Karpas-422 (cell line): ENCODE data around the gene CELF4. TPM values are rescaled to one million over a fixed set of nuclear protein-coding genes. Genes with fewer than 3 reads are reported as not detected.

Source experiments
- DNase-seq: peaks from one replicate; pipeline ENCODE4 v3.0.0-alpha.2; 2015
- H2AFZ ChIP-seq: fragments of 200-600 bp; sonication (generic); 2 replicates; pipeline ENCODE4 v1.6.1; 2014; ENCODE audit warnings: antibody characterized with exemption, low read length, mixed read lengths
- H3K27ac ChIP-seq: fragments of 200-600 bp; sonication (generic); 2 replicates; pipeline ENCODE4 v1.5.1; 2014; ENCODE audit warnings: mild to moderate bottlenecking, low read length, moderate library complexity
- H3K27me3 ChIP-seq: fragments of 200-600 bp; sonication (generic); 2 replicates; pipeline ENCODE4 v1.6.1; 2014; ENCODE audit warnings: low read length, mixed read lengths
- H3K36me3 ChIP-seq: fragments of 200-600 bp; sonication (generic); 2 replicates; pipeline ENCODE4 v1.6.1; 2014; ENCODE audit warnings: low read length, mixed read lengths; ENCODE audit not compliant: insufficient read depth
- H3K4me1 ChIP-seq: fragments of 200-600 bp; sonication (generic); 2 replicates; pipeline ENCODE4 v1.6.1; 2014; ENCODE audit warnings: mild to moderate bottlenecking, low read length, mixed read lengths
- H3K4me2 ChIP-seq: fragments of 200-600 bp; sonication (generic); 2 replicates; pipeline ENCODE4 v1.6.1; 2014; ENCODE audit warnings: low read length, low read depth, mild to moderate bottlenecking; ENCODE audit not compliant: poor library complexity, severe bottlenecking
- H3K4me3 ChIP-seq: fragments of 200-600 bp; sonication (generic); 2 replicates; pipeline ENCODE4 v1.5.1; 2014; ENCODE audit warnings: mild to moderate bottlenecking, antibody characterized with exemption, low read length, mixed read lengths
- H3K79me2 ChIP-seq: fragments of 200-600 bp; sonication (generic); 2 replicates; pipeline ENCODE4 v1.6.1; 2014; ENCODE audit warnings: mild to moderate bottlenecking, low read length, mixed read lengths
- H3K9ac ChIP-seq: fragments of 200-600 bp; sonication (generic); 2 replicates; pipeline ENCODE4 v1.6.0; 2014; ENCODE audit warnings: low read length
- H3K9me2 ChIP-seq: fragments of 200-600 bp; sonication (generic), shearing (Covaris generic); replicated peaks from 2 replicates; pipeline ENCODE4 v1.6.0; 2014; ENCODE audit warnings: mild to moderate bottlenecking, low read length, moderate library complexity; ENCODE audit not compliant: insufficient read depth
- H3K9me3 ChIP-seq: fragments of 300-700, 200-600 bp; sonication (generic); 2 replicates; pipeline ENCODE4 v1.6.1; 2014; ENCODE audit warnings: low read length, mixed read lengths
- H4K20me1 ChIP-seq: fragments of 200-600 bp; sonication (generic); 2 replicates; pipeline ENCODE4 v1.6.1; 2014; ENCODE audit warnings: mild to moderate bottlenecking, antibody characterized with exemption, low read length, low read depth; ENCODE audit not compliant: insufficient read depth
- total RNA-seq: library from RNA; depleted of rRNA; stranded (reverse); fragments of >200 nt; shearing (Covaris generic); gene quantifications from 2 replicates; pipeline ENCODE4 v1.2.3, GENCODE V29; 2014; ENCODE audit warnings: low replicate concordance

Gene CELF4
- total RNA-seq, 1 experiment from 2014 or later, result not detected

GRCh38 chr18:37453752-37454151, 111.8 kb downstream of the CELF4 start:
- H3K27ac ChIP-seq, result no peak overlapping the region
- no peaks in the 10 kb centered on the region for H4K20me1 ChIP-seq
- H3K4me3 ChIP-seq, result no peak overlapping the region
- H3K9me3 ChIP-seq, result no peaks in the 10 kb centered on the region
- no peak overlapping the region for H2AFZ ChIP-seq
- no peak overlapping the region for H3K4me2 ChIP-seq
- no peaks in the 10 kb centered on the region for H3K27me3 ChIP-seq
- no peaks in the 10 kb centered on the region for H3K9me2 ChIP-seq
- H3K4me1 ChIP-seq, result no peaks in the 10 kb centered on the region
- no peaks in the 10 kb centered on the region for H3K79me2 ChIP-seq
- H3K36me3 ChIP-seq, result no peaks in the 10 kb centered on the region
- no peak overlapping the region for H3K9ac ChIP-seq
- no peak for DNase-seq

- Histone ChIP-seq H3K4me1 (no peaks in the 10 kb centered on the region), H3K27ac (no peak overlapping the region), H4K20me1 (no peaks in the 10 kb centered on the region), H3K4me3 (no peak overlapping the region), H3K9me2 (no peaks in the 10 kb centered on the region), H3K4me2 (no peak overlapping the region), H3K9ac (no peak overlapping the region), H3K79me2 (no peaks in the 10 kb centered on the region), H3K9me3 (no peaks in the 10 kb centered on the region), H3K36me3 (no peaks in the 10 kb centered on the region), H3K27me3 (no peaks in the 10 kb centered on the region), H2AFZ (no peak overlapping the region)
- no peak for DNase-seq
Observed at GRCh38 chr18:37452682-37453385, 112.8 kb downstream of the CELF4 start.

GRCh38 chr18:37452015-37452414, 113.6 kb downstream of the CELF4 start:
- Histone ChIP-seq H3K4me1 (no peaks in the 10 kb centered on the region), H4K20me1 (no peaks in the 10 kb centered on the region), H3K27ac (no peak overlapping the region), H3K9ac (no peak overlapping the region), H3K27me3 (no peaks in the 10 kb centered on the region), H2AFZ (no peak overlapping the region), H3K4me2 (no peak overlapping the region), H3K79me2 (no peaks in the 10 kb centered on the region), H3K36me3 (no peaks in the 10 kb centered on the region), H3K4me3 (no peak overlapping the region), H3K9me3 (no peaks in the 10 kb centered on the region), H3K9me2 (no peaks in the 10 kb centered on the region)
- DNase-seq, result no peak

GRCh38 chr18:37451239-37451825, 114.3 kb downstream of the CELF4 start:
- DNase-seq, result no peak
- no peaks in the 10 kb centered on the region for H3K79me2 ChIP-seq
- no peaks in the 10 kb centered on the region for H3K4me1 ChIP-seq
- no peak overlapping the region for H2AFZ ChIP-seq
- no peak overlapping the region for H3K4me2 ChIP-seq
- no peak overlapping the region for H3K4me3 ChIP-seq
- H3K27me3 ChIP-seq, result no peaks in the 10 kb centered on the region
- H3K9me3 ChIP-seq, result no peaks in the 10 kb centered on the region
- no peaks in the 10 kb centered on the region for H4K20me1 ChIP-seq
- no peaks in the 10 kb centered on the region for H3K36me3 ChIP-seq
- H3K9me2 ChIP-seq, result no peaks in the 10 kb centered on the region
- no peak overlapping the region for H3K27ac ChIP-seq
- no peak overlapping the region for H3K9ac ChIP-seq

GRCh38 chr18:37450434-37451132, 115.0 kb downstream of the CELF4 start:
- Histone ChIP-seq H3K9ac (no peak overlapping the region), H3K4me2 (no peak overlapping the region), H2AFZ (no peak overlapping the region), H3K27ac (no peak overlapping the region), H3K4me3 (no peak overlapping the region), H3K36me3 (no peaks in the 10 kb centered on the region), H3K9me2 (no peaks in the 10 kb centered on the region), H3K4me1 (no peaks in the 10 kb centered on the region), H3K9me3 (no peaks in the 10 kb centered on the region), H3K27me3 (no peaks in the 10 kb centered on the region), H3K79me2 (no peaks in the 10 kb centered on the region), H4K20me1 (no peaks in the 10 kb centered on the region)
- no peak for DNase-seq

- Histone ChIP-seq H3K9ac (no peak overlapping the region), H3K27ac (no peak overlapping the region), H3K27me3 (no peaks in the 10 kb centered on the region), H4K20me1 (no peaks in the 10 kb centered on the region), H2AFZ (no peak overlapping the region), H3K4me2 (no peak overlapping the region), H3K4me3 (no peak overlapping the region), H3K36me3 (no peaks in the 10 kb centered on the region), H3K9me3 (no peaks in the 10 kb centered on the region), H3K4me1 (no peaks in the 10 kb centered on the region), H3K9me2 (no peaks in the 10 kb centered on the region), H3K79me2 (no peaks in the 10 kb centered on the region)
- DNase-seq, result no peak
Observed at GRCh38 chr18:37449618-37450017, 116.0 kb downstream of the CELF4 start.

- H3K4me3 ChIP-seq, result no peak overlapping the region
- H3K9me2 ChIP-seq, result no peaks in the 10 kb centered on the region
- H3K4me1 ChIP-seq, result no peaks in the 10 kb centered on the region
- H3K9ac ChIP-seq, result no peak overlapping the region
- no peak overlapping the region for H3K27ac ChIP-seq
- H2AFZ ChIP-seq, result no peak overlapping the region
- H3K36me3 ChIP-seq, result no peaks in the 10 kb centered on the region
- no peak for DNase-seq
- H3K27me3 ChIP-seq, result no peaks in the 10 kb centered on the region
- no peak overlapping the region for H3K4me2 ChIP-seq
- H3K9me3 ChIP-seq, result no peaks in the 10 kb centered on the region
- no peaks in the 10 kb centered on the region for H4K20me1 ChIP-seq
- H3K79me2 ChIP-seq, result no peaks in the 10 kb centered on the region
Observed at GRCh38 chr18:37448946-37449345, 116.7 kb downstream of the CELF4 start.

- Histone ChIP-seq H3K9me3 (no peaks in the 10 kb centered on the region), H3K9me2 (no peaks in the 10 kb centered on the region), H3K4me1 (no peaks in the 10 kb centered on the region), H3K4me2 (no peak overlapping the region), H3K79me2 (no peaks in the 10 kb centered on the region), H3K9ac (no peak overlapping the region), H3K36me3 (no peaks in the 10 kb centered on the region), H3K27ac (no peak overlapping the region), H3K27me3 (no peaks in the 10 kb centered on the region), H4K20me1 (no peaks in the 10 kb centered on the region), H2AFZ (no peak overlapping the region), H3K4me3 (no peak overlapping the region)
- DNase-seq, result no peak
Observed at GRCh38 chr18:37447962-37448888, 117.4 kb downstream of the CELF4 start.
